ENCODE results near the gene TMEM72.

Gene TMEM72

GRCh38 chr10:44962870-44963738, 52.0 kb downstream of the TMEM72 start:
- in situ Hi-C loops (cut with MboI; ENCODE audit: low sequenced_read_pairs): loop anchor here (25.0 kb wide), 1 partner anchor 1551 kb away; the partner anchor contains the start of gene HNRNPF

DNA sequence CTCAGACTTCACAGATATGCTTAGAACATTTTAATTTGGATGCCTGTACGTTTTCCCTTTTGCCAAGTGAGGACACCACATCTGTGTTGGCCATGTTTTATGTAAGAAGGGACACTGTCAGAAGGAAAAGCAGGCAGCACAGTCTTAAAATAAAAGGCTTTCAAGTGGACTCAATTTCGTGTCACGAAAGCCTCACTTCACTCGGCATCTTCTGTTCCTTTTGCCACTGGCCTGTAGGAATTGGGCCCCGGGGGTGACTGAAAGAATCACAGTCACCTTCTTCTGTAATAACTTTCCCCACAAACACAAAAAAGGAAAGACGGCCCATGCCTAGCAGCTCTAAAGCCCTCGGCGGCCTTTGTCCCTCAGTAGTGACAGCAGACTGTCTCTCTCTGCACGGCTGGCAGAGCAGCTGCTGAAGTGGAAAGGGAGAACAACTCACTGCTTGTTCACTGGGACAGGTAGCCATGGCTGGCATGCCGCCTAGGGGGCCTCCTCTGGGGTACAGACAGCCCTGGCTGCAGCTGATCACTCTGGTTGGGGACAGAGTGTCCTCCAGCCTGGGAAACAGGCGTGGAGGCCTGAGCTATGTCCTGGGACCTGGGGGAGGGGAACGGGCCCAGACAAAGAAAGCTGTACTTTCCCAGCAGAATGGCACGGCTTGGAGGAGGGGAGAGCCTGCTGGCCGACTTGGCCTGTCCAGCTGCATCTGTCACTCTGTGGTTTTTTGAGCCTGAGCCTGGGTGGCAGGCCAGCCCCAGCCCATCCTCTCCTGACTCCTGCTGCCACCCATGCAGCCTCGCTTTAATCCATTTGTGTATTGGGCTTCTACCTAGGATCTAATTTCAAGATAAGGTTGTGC, 52.9 kb downstream of the TMEM72 start:
- in situ Hi-C loops (cut with MboI; ENCODE audit: low sequenced_read_pairs): loop anchor here (25.0 kb wide), 1 partner anchor 1552 kb away; the partner anchor contains the start of gene HNRNPF

DNA sequence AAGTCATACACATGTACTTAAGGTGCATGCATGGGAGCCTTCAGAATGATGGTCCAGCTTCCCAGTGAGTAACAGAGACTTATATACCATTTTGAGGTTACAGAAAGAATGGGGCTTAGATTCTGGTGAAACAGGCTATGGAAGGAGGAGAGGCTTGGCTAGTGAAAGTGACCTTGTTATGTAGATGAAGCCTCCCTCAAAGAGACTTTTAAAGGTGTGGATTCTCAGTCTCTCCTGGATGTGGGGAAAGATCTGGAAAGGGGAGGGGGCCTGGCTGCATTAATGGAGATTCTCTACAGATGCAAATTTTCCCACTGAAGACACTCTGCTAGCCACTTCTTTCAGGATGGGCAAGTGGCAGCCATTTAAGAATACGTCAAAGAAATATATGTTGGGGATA, 54.0 kb downstream of the TMEM72 start:
- in situ Hi-C loops (cut with MboI; ENCODE audit: low sequenced_read_pairs): loop anchor here (25.0 kb wide), 1 partner anchor 1553 kb away; the partner anchor contains the start of gene HNRNPF

GRCh38 chr10:44965651-44966097, 54.5 kb downstream of the TMEM72 start:
- in situ Hi-C loops (cut with MboI; ENCODE audit: low sequenced_read_pairs): loop anchor here (25.0 kb wide), 1 partner anchor 1553 kb away; the partner anchor contains the start of gene HNRNPF

DNA sequence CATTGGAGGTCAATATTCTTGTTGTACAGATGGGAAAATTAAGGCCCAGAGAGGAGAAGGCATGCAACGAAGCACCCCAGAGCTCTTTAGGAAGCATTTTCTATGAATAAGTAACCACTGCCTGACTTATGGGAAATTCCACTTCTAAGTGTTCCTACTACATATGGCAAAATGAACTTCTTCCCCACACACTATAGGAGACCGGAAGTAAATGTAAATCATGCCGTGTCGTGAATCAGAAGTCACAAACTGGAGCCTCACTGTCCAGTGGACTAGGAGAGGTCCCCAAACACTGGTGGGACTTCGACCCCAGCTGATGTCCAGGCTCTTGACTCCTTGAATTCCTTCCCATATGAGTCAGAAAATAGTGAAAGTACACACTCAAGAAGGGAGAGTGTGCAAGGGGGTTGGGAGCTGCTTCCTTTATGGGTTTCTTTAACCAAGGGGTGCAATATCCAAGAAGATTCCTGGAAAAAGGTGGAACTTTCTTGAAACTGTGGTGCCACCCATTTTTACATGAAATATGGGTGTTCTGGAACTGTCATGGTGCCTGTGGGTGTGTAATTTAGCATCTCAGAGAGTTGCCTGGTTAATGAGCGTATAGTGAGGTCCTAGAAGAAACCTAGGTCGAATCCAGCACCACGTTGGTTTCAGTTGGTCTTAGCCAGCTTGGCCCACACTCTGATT, 55.1 kb downstream of the TMEM72 start:
- in situ Hi-C loops (cut with MboI; ENCODE audit: low sequenced_read_pairs): loop anchor here (25.0 kb wide), 1 partner anchor 1554 kb away; the partner anchor contains the start of gene HNRNPF

DNA sequence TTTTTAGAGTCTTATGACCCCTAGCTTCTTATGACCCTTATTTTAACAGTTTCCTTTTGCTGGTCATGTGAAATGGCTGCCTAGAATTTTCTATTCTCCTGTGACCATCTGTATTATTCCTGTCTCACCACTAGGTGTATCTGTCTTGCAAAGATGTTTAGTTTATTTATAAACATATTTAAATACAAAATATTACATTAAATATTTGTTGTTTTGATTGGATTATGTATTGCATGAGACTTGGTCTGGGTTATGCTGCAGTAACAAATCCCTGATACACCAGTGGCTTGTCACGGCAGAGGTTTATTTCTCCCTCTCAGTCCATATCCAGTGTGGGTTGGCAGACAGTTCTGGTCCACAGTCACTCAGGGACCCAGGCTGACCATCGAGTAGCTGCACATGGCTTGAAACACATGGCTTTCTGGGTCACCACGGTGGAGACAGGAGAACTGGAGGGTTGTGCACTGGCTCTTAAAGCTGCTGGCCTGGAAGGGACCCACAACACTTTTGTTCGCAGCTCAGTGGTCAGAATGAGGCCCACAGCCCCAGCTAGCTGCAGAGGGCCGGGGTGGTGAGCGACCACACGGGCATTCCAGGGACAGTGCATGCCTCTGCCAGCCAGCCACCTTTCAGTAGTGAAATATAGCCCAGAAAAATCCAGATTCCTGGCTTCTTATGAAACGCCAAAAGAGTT, 55.8 kb downstream of the TMEM72 start:
- in situ Hi-C loops (cut with MboI; ENCODE audit: low sequenced_read_pairs): loop anchor here (25.0 kb wide), 1 partner anchor 1555 kb away; the partner anchor contains the start of gene HNRNPF

- in situ Hi-C loops (cut with MboI; ENCODE audit: low sequenced_read_pairs): loop anchor here (25.0 kb wide), 1 partner anchor 1555 kb away; the partner anchor contains the start of gene HNRNPF
These were observed 56.5 kb downstream of the TMEM72 start for GRCh38 chr10:44967616-44968015.

- in situ Hi-C loops (cut with MboI; ENCODE audit: low sequenced_read_pairs): loop anchor here (25.0 kb wide), 1 partner anchor 1556 kb away; the partner anchor contains the start of gene HNRNPF
These were observed 57.0 kb downstream of the TMEM72 start for GRCh38 chr10:44968091-44968490.

DNA sequence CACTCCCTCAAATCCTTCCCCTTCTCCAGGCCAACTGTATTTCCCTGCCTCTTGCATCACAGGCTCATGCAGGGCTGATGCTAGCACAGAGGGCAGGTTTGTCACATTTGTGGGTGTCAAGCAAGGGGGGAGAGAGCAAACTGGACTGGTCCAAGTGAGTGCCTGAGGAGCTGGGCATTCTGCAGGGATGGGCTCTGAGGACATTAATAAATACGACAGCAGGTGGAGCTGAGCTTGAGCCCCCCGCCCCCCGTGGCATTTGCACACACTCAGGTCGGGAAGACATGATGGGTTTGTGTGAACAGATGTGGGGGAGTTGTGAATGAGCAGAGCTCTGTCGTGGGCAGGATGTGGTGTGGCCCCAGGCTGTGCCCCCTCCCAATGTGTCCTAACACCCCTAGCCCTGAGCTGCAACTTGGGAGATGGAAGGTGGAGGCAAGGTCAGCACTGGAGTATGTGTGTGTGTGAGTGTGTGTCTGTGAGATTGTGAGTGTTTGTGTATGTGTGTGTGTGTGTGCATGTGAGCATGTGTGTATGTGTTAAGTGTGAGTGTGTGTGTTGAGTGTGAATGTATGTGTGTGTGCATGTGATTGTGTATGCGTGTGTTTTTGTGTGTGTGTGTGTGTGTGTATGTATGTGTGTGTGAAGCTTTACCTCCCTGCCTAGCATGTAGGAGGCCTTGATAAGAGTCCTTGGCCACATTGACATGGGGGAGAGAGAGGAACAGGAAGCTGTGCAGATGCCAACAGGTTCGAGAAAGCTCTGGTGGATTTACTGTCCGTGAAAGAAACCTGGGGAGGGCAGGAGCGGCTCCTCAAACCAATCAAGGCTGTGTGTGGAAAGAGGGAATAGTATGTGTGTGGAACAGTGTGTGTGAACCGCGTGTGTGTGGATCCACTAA, 57.6 kb downstream of the TMEM72 start:
- in situ Hi-C loops (cut with MboI; ENCODE audit: low sequenced_read_pairs): loop anchor here (25.0 kb wide), 1 partner anchor 1556 kb away; the partner anchor contains the start of gene HNRNPF

DNA sequence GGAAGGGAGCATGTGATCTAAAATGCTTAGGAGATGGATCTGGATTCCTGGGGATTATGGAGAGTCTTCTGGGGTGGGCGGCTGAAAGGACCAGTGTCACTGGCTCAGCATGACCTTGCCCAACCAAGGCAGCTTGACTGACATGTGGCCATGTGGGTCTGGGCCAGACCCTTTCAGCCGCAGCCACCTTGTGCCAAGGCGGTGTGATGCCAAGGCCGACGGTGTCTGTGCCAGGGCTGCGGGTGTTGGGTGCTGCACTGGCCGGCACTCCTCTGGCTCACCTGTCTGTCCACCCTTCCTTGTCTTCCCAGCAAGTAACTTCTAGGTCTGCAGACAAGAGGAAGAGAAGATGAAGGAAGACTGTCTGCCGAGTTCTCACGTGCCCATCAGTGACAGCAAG, 58.7 kb downstream of the TMEM72 start:
- in situ Hi-C loops (cut with MboI; ENCODE audit: low sequenced_read_pairs): loop anchor here (5.0 to 25.0 kb wide), 2 partner anchors 33 to 1558 kb away; partner anchors contain the start of gene HNRNPF

- in situ Hi-C loops (cut with MboI; ENCODE audit: low sequenced_read_pairs): loop anchor here (5.0 to 25.0 kb wide), 2 partner anchors 34 to 1559 kb away; partner anchors contain the start of gene HNRNPF
These were observed 59.8 kb downstream of the TMEM72 start for GRCh38 chr10:44970812-44971395.

GRCh38 chr10:44971434-44971833, 60.3 kb downstream of the TMEM72 start:
- in situ Hi-C loops (cut with MboI; ENCODE audit: low sequenced_read_pairs): loop anchor here (5.0 to 25.0 kb wide), 2 partner anchors 34 to 1559 kb away; partner anchors contain the start of gene HNRNPF

DNA sequence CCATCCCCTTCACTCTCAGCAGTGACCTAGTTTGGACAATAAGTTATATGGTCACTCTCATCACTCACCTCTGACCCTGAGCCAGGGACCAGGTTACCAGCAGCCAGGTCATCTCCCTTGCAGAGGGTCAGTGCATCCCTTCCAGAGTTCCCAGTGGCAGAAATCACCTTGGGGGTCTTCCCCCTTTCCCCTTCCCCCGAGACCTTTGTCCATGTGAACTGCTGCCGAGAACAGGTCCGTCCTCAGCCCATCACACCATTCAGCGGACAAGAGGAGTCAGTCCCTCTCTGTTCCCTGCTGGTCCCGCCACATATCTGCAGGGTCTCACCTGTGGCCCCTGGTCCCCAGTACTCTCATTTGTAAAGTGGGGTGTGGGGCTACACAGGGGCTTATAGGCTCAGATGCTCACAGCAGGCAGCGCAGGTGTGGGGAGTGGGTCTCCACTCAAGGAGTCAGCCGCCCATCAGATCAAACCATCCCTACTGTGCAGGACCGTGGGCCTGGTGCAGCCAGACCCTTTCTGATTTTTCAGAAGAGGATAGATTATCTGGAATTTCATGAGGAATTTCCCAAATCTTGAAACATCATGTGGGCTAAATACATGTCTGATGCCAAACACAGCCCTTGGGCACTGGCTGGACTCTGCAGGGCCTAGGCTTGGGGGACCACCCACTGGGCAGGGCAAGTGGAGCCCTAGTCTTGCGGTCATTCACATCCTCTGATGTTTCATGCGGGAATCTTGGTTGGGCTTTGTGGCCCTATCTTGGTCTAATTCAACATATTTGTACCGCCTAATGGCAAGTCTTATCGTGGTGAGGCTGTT, 61.0 kb downstream of the TMEM72 start:
- in situ Hi-C loops (cut with MboI; ENCODE audit: low sequenced_read_pairs): loop anchor here (5.0 to 25.0 kb wide), 2 partner anchors 35 to 1560 kb away; partner anchors contain the start of gene HNRNPF

- in situ Hi-C loops (cut with MboI; ENCODE audit: low sequenced_read_pairs): loop anchor here (5.0 to 25.0 kb wide), 2 partner anchors 36 to 1561 kb away; partner anchors contain the start of gene HNRNPF
These were observed 61.8 kb downstream of the TMEM72 start for GRCh38 chr10:44972874-44973306.

DNA sequence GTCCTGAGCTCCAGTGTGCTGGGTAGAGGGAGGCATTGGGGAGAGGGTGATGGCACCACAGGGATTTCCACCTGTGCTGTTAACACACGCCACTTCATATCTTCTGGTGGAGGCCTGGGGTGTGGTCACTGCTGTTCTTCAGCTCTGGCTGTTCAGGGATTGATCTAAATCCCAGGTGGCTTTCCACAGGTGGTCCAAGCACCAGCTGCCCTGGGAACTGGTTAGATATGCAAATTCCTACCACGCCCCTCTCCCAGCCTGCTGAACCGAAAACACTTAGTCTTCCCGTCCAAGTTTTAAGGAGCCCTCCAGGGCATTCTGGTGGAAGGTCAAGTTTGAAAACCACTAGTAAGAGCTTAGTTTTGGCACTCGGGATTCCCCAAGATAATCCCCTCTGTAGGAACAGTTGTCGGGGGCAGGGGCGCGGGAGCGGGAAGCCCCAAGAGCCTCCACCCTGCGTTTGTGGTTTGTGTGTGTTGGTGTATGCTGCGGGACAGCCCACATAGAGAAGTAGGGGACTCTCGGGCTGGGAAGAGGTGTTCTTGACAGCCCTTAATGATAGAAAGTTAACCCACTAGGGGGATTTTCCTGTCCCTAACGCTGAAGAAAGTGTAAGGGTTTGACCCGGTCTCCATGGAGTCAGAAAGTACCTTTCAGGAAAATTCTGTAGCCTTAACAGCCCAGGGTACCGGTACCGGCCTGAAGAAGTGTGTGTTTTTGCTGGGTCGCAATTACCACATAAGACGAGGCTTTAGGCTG, 62.4 kb downstream of the TMEM72 start:
- in situ Hi-C loops (cut with MboI; ENCODE audit: low sequenced_read_pairs): loop anchor here (5.0 to 25.0 kb wide), 2 partner anchors 36 to 1561 kb away; partner anchors contain the start of gene HNRNPF

DNA sequence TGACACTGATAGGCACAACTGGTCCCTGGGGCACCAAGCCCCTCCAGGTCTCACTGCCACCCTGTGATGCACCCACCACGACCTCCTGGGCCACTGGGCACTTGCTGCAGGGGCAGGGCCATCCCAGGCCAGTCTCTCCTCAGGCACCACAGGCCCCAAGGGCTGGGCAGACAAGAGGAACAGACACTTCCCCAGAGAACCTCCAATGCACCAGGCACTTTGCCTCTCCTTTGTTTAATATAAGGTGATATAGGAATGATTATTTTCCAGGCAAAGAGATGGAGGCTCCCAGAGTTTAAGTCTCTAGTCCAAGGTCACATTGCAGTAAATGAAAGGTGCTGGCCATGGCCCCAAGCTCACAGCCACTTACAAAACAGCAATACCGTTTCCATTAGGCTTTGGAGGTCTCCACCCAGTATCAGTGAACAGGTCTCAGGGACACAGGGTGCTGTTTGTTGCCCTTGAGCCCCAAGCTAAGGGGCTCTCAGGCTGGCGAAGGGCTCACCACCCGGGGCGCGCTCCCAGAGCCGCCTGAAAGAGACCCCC, 63.0 kb downstream of the TMEM72 start:
- in situ Hi-C loops (cut with MboI; ENCODE audit: low sequenced_read_pairs): loop anchor here (5.0 to 25.0 kb wide), 2 partner anchors 37 to 1562 kb away; partner anchors contain the start of gene HNRNPF
